ENCODE measurements around the gene FBF1.
A peak's percentile ranks its signal among the peaks of the same experiment; 100 is the strongest.
"Not testable (repeated sequence)": the region's sequence is repeated elsewhere in the genome, so short reads cannot be mapped to it uniquely, and the experiment has no call there.

FBF1 gene

DNA sequence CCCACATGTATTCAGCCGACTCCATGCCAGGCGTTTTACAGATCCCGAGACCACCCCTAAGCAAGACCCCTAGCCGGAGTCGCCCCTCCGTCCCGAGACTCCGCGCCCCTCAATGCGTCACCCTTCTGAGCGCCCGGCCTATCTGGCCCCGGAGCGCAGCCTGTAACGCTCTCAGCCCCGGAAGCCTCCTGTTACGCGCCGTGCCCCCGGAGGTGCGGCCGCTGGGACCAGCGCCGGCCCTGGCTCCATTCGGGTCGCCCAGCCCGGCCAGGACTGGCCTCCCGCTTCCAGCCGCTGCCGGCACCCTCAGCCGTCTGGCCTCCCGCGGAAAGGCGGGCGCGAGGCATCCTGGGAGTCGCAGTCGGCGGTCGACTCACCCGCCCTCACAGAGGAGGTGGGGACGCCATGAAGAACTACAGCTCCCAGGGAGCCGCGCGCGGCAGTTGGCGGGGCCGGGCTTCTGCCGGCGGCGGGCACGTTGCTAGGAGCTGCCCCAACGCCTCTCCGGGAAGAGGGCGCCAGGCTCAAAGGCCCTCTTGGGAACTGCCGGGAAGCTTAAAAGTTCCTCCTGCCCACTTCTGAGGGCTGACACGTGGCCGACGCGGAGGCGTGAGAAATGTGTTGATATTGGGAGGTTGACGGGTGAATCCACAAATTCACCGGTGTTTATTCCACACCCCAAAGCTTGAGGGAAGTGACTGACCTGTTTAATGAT, at the start of gene FBF1:
TSS of gene FBF1 (minus strand) at position 316 of the 715 bp plus-strand sequence. CDS start 2,893 bp downstream, outside the sequence.
- DNase-seq = peak; percentile 94

GRCh38 chr17:75987041-75987440, 46.2 kb upstream of the FBF1 start:
- no peak for DNase-seq

- DNase-seq = no peak
Measured at GRCh38 chr17:75985986-75986385, 45.1 kb upstream of the FBF1 start.

DNA sequence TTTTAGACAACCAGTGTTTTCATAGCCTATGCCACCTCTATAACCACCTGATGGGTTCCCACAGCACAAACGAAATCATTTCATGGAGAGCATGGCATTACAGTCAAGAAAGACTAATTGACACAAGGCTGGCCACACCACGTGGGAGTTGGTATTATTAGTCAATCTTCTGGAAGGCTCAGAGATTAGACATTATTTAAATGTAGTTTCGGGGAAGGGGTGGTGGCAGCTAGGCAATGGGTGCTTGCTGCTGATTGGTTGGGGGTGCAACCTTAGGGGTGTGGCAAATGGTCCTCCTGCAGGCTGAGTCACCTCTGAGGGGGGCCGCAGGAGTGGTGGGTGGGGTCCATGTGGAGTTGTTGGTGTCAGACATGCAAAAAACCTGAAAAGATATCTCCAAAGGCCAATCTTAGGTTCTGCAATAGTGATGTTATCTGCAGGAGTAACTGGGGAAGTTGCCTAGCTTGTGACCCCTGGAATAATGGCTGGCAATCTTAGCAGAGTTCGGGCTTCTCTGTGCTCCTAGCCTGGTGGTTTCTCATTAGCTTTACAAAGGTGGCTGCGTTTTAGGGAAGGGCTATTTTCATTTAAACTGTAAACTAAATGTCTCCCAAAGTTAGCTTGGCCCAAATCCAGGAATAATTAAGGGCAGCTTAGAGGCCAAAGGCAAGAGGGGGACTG, 42.8 kb upstream of the FBF1 start:
- no peak for DNase-seq

GRCh38 chr17:75981019-75981615, 40.3 kb upstream of the FBF1 start:
- no peak for DNase-seq

GRCh38 chr17:75980188-75981018, 39.6 kb upstream of the FBF1 start:
- no peak for DNase-seq

GRCh38 chr17:75979705-75980187, 38.9 kb upstream of the FBF1 start:
- peak; percentile 74 for DNase-seq

DNA sequence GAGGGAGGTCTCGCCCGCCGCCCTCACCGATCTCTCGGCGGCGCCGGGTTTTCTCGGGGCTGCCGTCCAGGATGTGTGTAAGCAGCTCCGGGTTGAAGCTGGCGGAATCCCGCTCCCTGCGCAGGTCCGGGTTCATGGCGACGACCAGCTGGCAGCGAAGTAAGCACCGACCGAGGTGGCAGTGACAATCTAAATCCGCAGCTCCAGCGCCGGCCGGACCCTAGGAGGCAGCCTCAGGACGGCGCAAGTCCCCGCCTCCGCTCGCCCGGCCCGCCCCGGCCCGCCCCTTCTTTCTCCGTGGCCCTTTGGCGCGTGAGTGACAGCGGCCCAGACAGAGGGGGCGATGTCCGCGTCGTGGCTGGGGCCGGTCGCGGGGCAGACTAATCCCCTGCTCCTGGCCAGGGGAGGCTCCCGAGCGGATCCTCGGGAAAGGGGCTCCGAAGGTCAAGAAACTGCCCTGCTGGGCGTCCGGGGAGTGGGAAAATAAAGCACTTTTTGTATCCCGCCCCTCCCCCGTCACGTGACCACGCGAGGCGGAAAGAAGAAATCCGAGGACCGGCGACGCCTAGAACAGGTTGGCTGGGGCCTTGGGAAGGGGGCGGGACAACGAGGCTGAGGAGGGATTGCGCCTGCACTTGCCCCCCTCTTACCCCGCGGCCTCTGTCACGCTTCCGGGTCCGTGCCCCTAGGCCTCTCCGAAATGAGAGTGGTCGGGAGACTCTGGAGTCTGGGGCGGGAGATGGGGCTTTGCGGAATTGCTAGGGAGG, 38.3 kb upstream of the FBF1 start, which contains the start of the genes ACOX1 and TEN1:
TSS of gene ACOX1 (minus strand) at position 229 of the 767 bp plus-strand sequence. CDS start at position 136, 93 bp downstream.
TSS of gene TEN1 (plus strand) at position 303 of the 767 bp plus-strand sequence. CDS start 6,953 bp downstream, outside the sequence.
- DNase-seq = peak; percentile 90

GRCh38 chr17:75976175-75976848, 35.5 kb upstream of the FBF1 start:
- DNase-seq = no peak

GRCh38 chr17:75975757-75976174, 34.9 kb upstream of the FBF1 start:
- no peak for DNase-seq

GRCh38 chr17:75975187-75975586, 34.3 kb upstream of the FBF1 start:
- DNase-seq = not testable (repeated sequence)

- no peak for DNase-seq
Measured at GRCh38 chr17:75970626-75971025, 29.8 kb upstream of the FBF1 start.

DNA sequence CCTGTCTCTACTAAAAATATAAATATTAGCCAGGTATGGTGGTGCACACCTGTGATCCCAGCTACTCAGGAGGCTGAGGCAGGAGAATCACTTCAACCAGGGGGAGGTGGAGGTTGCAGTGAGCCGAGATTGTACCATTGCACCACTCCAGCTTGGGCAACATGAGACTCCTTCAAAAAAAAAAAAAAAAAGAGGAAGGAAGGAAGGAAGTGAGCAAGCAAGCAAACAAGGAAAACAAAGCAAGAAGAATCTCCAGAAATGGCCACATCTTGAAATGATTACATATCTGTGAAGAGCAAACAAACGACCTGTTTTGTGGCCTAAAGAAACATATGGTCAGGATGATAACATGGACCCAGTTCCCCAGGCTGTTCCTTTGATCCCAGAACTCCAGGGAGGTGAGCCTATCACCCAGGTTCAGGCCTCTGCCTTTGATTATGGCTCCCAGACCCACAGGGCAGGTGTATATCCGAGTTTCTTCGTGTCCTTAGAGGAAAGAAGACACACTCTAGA, 29.2 kb upstream of the FBF1 start:
- DNase-seq = no peak

- not testable (repeated sequence) for DNase-seq
Measured at GRCh38 chr17:75969044-75969443, 28.2 kb upstream of the FBF1 start.

DNA sequence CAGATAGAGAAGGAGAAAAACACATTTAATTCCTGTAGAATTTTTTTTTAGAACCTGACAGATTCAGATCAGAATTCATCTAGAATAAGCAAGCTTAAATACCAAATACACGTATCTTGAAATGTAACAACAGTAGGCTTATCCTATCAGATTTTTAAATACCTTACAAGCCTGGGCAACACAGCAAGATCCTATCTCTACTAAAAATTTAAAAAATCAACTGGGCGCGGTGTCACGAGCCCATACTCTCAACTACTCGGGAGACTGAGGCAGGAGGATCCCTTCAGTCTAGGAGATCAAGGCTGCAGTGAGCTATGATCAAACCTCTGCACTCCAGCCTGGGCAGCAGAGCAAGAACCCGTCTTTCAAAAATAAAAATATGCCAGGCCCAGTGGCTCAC, 24.6 kb upstream of the FBF1 start:
- no peak for DNase-seq

GRCh38 chr17:75959839-75960511, 19.1 kb upstream of the FBF1 start:
- no peak for DNase-seq

GRCh38 chr17:75959051-75959838, 18.4 kb upstream of the FBF1 start:
- no peak for DNase-seq

- DNase-seq = no peak
Measured at GRCh38 chr17:75950855-75951554, 10.2 kb upstream of the FBF1 start.

GRCh38 chr17:75950421-75950820, 9.6 kb upstream of the FBF1 start:
- no peak for DNase-seq
